Measurements from ENCODE around the gene CUBN.

Gene CUBN

GRCh38 chr10:16965740-16966447 is 163.7 kb downstream of the CUBN start:
- TF ChIP-seq REST (IDR thresholded peaks at IDR 0.05; ENCODE audit: insufficient replicate concordance, low read depth), result no peak
- TF ChIP-seq GABPA (IDR thresholded peaks at IDR 0.05; ENCODE audit: low read depth), result no peak
- TF ChIP-seq CTCF (IDR thresholded peaks at IDR 0.05; ENCODE audit: insufficient read depth, low read length), result no peak
- TF ChIP-seq POLR2AphosphoS5 (IDR thresholded peaks at IDR 0.05; ENCODE audit: low read depth), result no peak
- no peak for TF ChIP-seq SPI1 (IDR thresholded peaks at IDR 0.05; ENCODE audit: borderline replicate concordance, low read depth)
- DNase-seq (ENCODE audit: low read depth in 1 of 2, low spot score in 1 of 2), result no peak
- Histone ChIP-seq H3K4me3 (replicated peaks; ENCODE audit: insufficient read depth, low read length) (no peak overlapping the region), H3K27me3 (ENCODE audit: insufficient read depth, poor library complexity, severe bottlenecking) (no peaks in the 10 kb centered on the region), H3K27ac (replicated peaks) (no peak overlapping the region)

- no peaks in the 10 kb centered on the region for H3K27me3 ChIP-seq (ENCODE audit: insufficient read depth, poor library complexity, severe bottlenecking)
- H3K4me3 ChIP-seq (replicated peaks; ENCODE audit: insufficient read depth, low read length), result no peak overlapping the region
- TF ChIP-seq GABPA (IDR thresholded peaks at IDR 0.05; ENCODE audit: low read depth), result no peak
- no peak for TF ChIP-seq SPI1 (IDR thresholded peaks at IDR 0.05; ENCODE audit: borderline replicate concordance, low read depth)
- no peak for TF ChIP-seq CTCF (IDR thresholded peaks at IDR 0.05; ENCODE audit: insufficient read depth, low read length)
- TF ChIP-seq REST (IDR thresholded peaks at IDR 0.05; ENCODE audit: insufficient replicate concordance, low read depth), result no peak
- TF ChIP-seq POLR2AphosphoS5 (IDR thresholded peaks at IDR 0.05; ENCODE audit: low read depth), result no peak
- no peak for DNase-seq (ENCODE audit: low read depth in 1 of 2, low spot score in 1 of 2)
- no peak overlapping the region for H3K27ac ChIP-seq (replicated peaks)
These were observed 164.3 kb downstream of the CUBN start for GRCh38 chr10:16965344-16965616.

- Histone ChIP-seq H3K4me3 (replicated peaks; ENCODE audit: insufficient read depth, low read length) (no peak overlapping the region), H3K27me3 (ENCODE audit: insufficient read depth, poor library complexity, severe bottlenecking) (no peaks in the 10 kb centered on the region), H3K27ac (replicated peaks) (no peak overlapping the region)
- DNase-seq (ENCODE audit: low read depth in 1 of 2, low spot score in 1 of 2), result no peak
- TF ChIP-seq CTCF (IDR thresholded peaks at IDR 0.05; ENCODE audit: insufficient read depth, low read length), result no peak
These were observed 164.9 kb downstream of the CUBN start for GRCh38 chr10:16964576-16965343.
